Activated T-helper 17 cell treated with anti-CD3 and anti-CD28 coated beads, Interleukin-2, amount 50 U/mL, for 72 hours (primary cell): Measurements from ENCODE around the gene NECTIN1. TPM values are rescaled to one million over a fixed set of nuclear protein-coding genes. Genes with fewer than 3 reads are reported as not detected.

Source experiments
- ATAC-seq: fragments of 150-1000 bp; cut with Tn5 transposase; replicated peaks from 2 replicates; pipeline ENCODE4 v1.10.0; 2021; ENCODE audit warnings: mild to moderate bottlenecking, moderate library complexity
- H3K27ac Mint-ChIP-seq: one replicate; pipeline ENCODE4 v1.8.0; 2022; ENCODE audit warnings: mixed read lengths
- H3K27me3 Mint-ChIP-seq: one replicate; pipeline ENCODE4 v1.8.0; 2022; ENCODE audit warnings: mixed read lengths
- H3K36me3 Mint-ChIP-seq: one replicate; pipeline ENCODE4 v1.8.0; 2022; ENCODE audit warnings: low read depth, mild to moderate bottlenecking, mixed read lengths
- H3K4me1 Mint-ChIP-seq: one replicate; pipeline ENCODE4 v1.8.0; 2022; ENCODE audit warnings: mixed read lengths
- H3K4me3 Mint-ChIP-seq: one replicate; pipeline ENCODE4 v1.8.0; 2022; ENCODE audit warnings: mild to moderate bottlenecking, mixed read lengths
- H3K9me3 Mint-ChIP-seq: one replicate; pipeline ENCODE4 v1.8.0; 2022; ENCODE audit warnings: mixed read lengths
- total RNA-seq, 2 donors: library from RNA; stranded (reverse); gene quantifications; one replicate each; pipeline ENCODE4 v1.2.3, GENCODE V29; 2022

The NECTIN1 gene
- 1 to 10 TPM in 1 of 2 donors, under 1 TPM in 1; 0.78 to 2.3 TPM for total RNA-seq

DNA sequence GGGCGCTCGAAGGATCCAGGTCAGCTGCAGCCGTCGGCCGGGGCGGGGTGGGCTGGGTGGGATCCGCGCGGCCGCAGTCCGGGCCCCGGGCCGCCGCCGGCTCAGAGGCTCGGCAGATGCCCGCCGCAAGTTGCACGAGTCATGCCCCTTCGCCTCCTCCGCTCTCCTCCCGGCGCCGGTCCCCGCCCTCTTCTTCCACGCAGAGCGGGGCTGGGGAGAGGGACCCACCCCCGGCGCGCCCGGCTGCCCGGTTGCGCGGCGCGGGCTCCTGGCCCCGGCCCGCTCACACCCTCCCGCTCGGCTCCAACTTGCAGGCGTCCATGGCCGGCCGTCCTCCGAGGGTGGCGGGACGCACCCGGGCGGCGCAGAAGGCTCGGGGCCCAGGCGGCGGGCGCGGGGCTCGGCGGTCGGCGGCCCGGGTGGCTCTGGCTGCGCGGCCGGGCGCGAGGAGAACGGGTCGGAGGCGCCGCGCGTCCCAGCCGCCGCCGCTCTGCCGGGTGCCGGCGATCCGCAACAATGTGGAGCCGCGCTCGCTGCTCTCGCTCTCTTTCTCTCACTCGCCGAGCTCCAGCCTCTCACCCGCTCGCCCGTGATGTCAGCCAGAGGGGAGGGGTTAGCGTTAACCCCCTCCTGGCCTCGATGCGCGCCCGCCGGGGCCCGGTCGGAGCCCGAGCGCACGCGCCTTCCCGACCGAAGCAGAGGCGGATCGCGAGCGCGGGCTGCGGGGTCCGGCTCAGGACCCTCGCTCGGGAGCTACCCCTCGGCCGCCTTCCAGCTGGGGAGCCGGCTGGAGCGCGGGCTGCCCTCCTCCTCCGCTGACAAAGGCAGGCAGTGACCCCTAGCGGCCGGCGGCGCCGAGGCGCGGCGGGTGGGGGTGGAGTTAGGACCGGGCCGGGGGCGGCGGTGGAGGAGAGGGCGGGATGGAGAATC is at the start of gene NECTIN1:
NECTIN1 (minus strand) TSS at position 550 of the 930 bp plus-strand sequence. CDS start 647 bp downstream, outside the sequence.
- peak within 1 kb of the TSS; percentile 70 for H3K27ac Mint-ChIP-seq
- H3K4me3 Mint-ChIP-seq = peak within 1 kb of the TSS; percentile 81
- H3K9me3 Mint-ChIP-seq = no peaks in the 10 kb centered on the region
- H3K27me3 Mint-ChIP-seq = peaks cover 18% of the 10 kb centered on the region
- ATAC-seq = peak; percentile 92
- H3K36me3 Mint-ChIP-seq = no peaks in the 10 kb centered on the region
- H3K4me1 Mint-ChIP-seq = peaks cover 4% of the 10 kb centered on the region

- H3K4me1 Mint-ChIP-seq = no peaks in the 10 kb centered on the region
- ATAC-seq = no peak
- H3K27ac Mint-ChIP-seq = no peak overlapping the region
- H3K4me3 Mint-ChIP-seq = no peak overlapping the region
- H3K27me3 Mint-ChIP-seq = peaks cover 19% of the 10 kb centered on the region
- no peaks in the 10 kb centered on the region for H3K36me3 Mint-ChIP-seq
- H3K9me3 Mint-ChIP-seq = no peaks in the 10 kb centered on the region
Measured at GRCh38 chr11:119778391-119779194, 49.6 kb upstream of the NECTIN1 start.

DNA sequence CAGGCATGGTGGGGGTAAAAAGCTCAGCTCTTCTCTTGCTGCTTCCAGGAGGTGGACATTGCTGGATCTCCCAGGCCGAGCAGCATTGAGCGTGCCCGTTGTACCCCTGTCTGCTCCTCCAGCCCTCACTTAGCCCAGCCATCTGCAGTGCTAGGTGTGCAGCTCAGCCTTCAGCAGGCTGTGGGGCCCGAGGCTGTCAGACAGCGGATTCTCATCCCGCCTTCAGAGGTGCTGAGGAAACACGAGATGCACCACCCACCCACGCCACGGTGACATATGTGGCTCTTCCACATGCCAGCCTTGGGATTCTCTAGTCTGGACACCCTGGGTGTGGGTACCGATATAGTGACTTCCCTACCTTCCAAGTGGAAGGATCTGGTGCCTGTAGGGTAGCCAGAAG is 48.9 kb upstream of the NECTIN1 start:
- Mint-ChIP-seq H3K4me1 (no peaks in the 10 kb centered on the region), H3K9me3 (no peaks in the 10 kb centered on the region), H3K4me3 (no peak overlapping the region), H3K27ac (no peak overlapping the region), H3K36me3 (no peaks in the 10 kb centered on the region), H3K27me3 (peaks cover 19% of the 10 kb centered on the region)
- ATAC-seq = no peak

DNA sequence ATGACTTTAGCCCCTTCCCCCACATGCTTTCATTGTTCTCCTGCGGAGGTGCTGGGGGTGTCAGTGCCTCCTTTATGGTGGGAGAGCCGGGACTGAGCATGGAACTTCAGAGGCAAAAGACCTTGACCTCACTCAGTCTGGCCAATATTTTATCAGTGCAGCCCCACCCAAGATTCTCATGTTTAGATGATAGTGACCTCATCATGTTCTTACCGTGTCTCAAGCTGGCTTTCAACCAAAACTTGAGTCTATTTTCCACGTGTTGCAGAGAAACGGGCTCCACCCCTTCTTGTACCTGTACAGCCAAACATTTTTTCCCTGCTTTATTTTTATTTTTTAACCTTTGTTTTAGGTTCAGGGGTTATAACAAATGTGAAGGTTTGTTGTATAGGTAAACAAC is 47.7 kb upstream of the NECTIN1 start:
- Mint-ChIP-seq H3K36me3 (no peaks in the 10 kb centered on the region), H3K4me1 (no peaks in the 10 kb centered on the region), H3K27me3 (peaks cover 12% of the 10 kb centered on the region), H3K4me3 (no peak overlapping the region), H3K9me3 (no peaks in the 10 kb centered on the region), H3K27ac (no peak overlapping the region)
- no peak for ATAC-seq

DNA sequence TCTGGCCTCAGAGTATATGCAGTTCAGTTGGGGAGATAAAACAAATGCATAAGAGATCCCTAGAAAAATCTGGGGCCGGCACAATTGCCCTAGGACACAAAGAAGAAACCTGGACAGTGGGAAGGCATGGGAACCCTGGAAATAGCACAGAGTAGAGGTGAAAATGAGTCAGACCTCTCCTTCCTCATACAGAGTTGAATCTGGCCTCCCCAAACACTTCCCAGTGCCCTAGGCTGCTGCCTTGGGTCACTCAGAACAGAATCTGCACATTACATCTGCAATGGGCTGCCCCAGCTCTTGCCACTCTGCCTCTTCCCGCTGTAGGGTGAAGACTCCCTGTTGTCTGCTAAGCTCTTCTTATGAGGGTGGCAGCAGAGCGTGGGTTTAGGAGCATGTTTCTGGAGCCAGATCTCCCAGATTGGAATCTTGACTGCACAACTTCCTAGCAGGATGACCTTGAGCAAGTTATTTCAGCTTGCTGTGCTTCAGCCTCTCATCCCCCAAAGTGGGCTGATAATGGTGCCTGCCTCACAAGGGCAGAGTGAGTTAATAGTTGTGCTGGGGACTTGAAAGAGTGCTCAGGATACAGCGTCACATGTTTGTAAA is 47.1 kb upstream of the NECTIN1 start:
- Mint-ChIP-seq H3K9me3 (no peaks in the 10 kb centered on the region), H3K36me3 (no peaks in the 10 kb centered on the region), H3K4me1 (no peaks in the 10 kb centered on the region), H3K4me3 (no peak overlapping the region), H3K27ac (no peak overlapping the region), H3K27me3 (peaks cover 11% of the 10 kb centered on the region)
- no peak for ATAC-seq

- no peaks in the 10 kb centered on the region for H3K9me3 Mint-ChIP-seq
- H3K27ac Mint-ChIP-seq = no peak overlapping the region
- no peak overlapping the region for H3K4me3 Mint-ChIP-seq
- H3K27me3 Mint-ChIP-seq = peaks cover 11% of the 10 kb centered on the region
- H3K4me1 Mint-ChIP-seq = no peaks in the 10 kb centered on the region
- H3K36me3 Mint-ChIP-seq = no peaks in the 10 kb centered on the region
- ATAC-seq = no peak
Measured at GRCh38 chr11:119774172-119774763, 45.3 kb upstream of the NECTIN1 start.

GRCh38 chr11:119772641-119773415 is 43.8 kb upstream of the NECTIN1 start:
- Mint-ChIP-seq H3K36me3 (no peaks in the 10 kb centered on the region), H3K9me3 (no peaks in the 10 kb centered on the region), H3K27me3 (peaks cover 14% of the 10 kb centered on the region), H3K4me3 (no peak overlapping the region), H3K27ac (no peak overlapping the region), H3K4me1 (no peaks in the 10 kb centered on the region)
- ATAC-seq = no peak

DNA sequence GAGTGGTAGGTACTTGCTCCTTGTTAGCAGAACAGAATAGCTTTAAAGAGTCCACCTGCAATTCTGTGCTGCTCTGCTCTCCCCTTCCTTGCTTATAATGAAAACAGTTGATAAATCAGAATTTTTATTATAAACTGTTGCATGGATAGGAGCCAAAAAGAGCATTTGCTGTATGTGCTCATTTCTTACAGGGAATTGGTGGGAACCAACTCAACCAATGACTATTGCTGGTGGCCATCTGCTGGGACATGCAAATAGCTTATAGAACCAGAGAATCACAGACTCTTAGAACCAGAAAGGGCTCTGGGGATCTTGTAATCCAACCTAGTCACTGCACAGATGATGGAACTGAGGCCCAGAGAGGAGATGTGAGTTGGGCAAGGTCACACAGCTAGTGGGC is 43.1 kb upstream of the NECTIN1 start:
- H3K9me3 Mint-ChIP-seq = no peaks in the 10 kb centered on the region
- H3K4me1 Mint-ChIP-seq = no peaks in the 10 kb centered on the region
- H3K27ac Mint-ChIP-seq = no peak overlapping the region
- peaks cover 13% of the 10 kb centered on the region for H3K27me3 Mint-ChIP-seq
- no peak for ATAC-seq
- H3K36me3 Mint-ChIP-seq = no peaks in the 10 kb centered on the region
- H3K4me3 Mint-ChIP-seq = no peak overlapping the region

DNA sequence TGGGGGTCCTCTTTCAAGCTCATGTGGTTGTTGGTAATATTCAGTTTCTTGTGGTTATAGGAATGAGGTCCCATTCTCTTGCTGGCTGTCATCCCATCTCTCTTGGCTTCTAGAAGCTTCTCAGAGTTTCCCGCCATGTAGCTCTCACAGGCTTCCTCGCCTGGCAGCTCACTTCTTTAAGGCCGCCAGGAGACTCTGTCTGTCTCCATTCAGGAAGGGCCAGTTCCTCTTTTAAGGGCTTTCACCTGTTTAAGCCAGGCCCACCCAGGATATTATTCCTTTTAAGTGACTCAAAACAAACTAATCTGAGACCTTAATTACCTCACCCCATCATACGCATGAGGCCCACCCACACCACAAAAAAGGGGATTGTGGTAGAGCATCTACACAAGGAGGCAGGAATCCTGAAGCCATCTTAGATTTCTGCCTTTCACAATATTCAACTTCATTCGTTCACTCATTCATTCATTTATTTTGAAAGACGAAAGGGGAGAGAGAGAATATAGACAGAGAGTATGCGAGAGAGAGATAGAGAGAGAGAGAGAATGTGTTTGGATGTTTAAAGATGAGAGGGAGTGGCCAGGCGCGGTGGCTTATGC is 42.3 kb upstream of the NECTIN1 start:
- H3K4me1 Mint-ChIP-seq = no peaks in the 10 kb centered on the region
- H3K36me3 Mint-ChIP-seq = no peaks in the 10 kb centered on the region
- no peak overlapping the region for H3K27ac Mint-ChIP-seq
- ATAC-seq = no peak
- H3K9me3 Mint-ChIP-seq = peaks cover 5% of the 10 kb centered on the region
- peaks cover 17% of the 10 kb centered on the region for H3K27me3 Mint-ChIP-seq
- no peak overlapping the region for H3K4me3 Mint-ChIP-seq

DNA sequence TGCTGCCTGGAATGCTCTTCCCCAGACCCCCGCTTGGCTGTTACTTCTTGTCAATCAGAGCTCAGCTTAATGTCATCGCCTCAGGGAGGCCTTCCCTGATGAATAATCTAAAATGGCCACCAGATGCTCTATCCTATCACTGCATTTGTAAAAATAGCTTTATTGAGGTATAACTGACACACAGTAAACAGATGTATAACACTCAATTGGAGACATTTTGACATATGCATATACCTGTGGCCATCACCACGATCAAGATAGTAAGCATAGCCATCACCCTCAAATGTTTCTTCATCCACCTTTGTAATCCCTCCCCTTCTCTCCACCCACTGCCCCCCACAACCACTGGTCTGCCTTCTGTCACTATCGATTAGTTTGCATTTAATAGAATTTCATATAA is 36.6 kb upstream of the NECTIN1 start:
- H3K27me3 Mint-ChIP-seq = peaks cover 46% of the 10 kb centered on the region
- H3K27ac Mint-ChIP-seq = no peak overlapping the region
- H3K4me1 Mint-ChIP-seq = no peaks in the 10 kb centered on the region
- H3K4me3 Mint-ChIP-seq = no peak overlapping the region
- no peaks in the 10 kb centered on the region for H3K36me3 Mint-ChIP-seq
- peaks cover 8% of the 10 kb centered on the region for H3K9me3 Mint-ChIP-seq
- no peak for ATAC-seq

DNA sequence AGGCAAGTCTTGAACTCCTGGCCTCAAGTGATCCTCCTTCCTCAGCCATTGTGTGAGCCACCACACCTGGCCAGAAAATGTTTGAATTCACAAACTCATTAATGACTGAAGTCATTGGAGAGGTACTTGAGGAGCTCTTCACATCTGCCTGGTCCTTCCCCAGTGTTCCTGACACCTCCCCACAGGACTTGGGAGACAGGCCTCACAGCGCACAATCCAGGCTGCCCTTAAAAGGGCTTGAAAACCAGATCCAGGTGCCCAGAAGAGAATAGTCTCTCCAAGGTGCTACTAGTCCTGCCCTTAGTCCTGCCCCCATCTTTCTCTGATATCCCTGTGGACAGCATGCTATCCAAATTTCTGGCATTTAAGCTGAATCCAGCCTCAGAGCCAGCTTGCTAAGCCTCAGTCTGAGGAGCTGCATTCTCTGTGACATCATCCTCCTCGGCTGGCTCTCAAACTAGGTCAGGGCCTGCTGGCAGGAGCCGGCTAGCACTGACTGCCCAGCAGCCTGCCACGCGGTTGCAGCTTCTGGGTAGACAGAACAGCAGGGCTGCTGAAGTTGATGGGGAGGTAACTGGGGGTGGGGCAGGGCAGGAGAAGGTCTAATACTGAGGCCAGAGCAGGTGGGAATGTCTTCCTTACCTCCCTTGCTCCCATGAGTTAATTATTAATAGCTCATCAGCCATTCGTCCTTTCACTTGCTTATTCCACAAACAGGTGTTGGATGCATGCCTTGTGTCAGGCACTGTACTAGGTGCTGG is 35.3 kb upstream of the NECTIN1 start:
- no peak for ATAC-seq
- Mint-ChIP-seq H3K36me3 (no peaks in the 10 kb centered on the region), H3K9me3 (peaks cover 8% of the 10 kb centered on the region), H3K4me3 (no peak overlapping the region), H3K4me1 (no peaks in the 10 kb centered on the region), H3K27ac (no peak overlapping the region), H3K27me3 (peaks cover 51% of the 10 kb centered on the region)

DNA sequence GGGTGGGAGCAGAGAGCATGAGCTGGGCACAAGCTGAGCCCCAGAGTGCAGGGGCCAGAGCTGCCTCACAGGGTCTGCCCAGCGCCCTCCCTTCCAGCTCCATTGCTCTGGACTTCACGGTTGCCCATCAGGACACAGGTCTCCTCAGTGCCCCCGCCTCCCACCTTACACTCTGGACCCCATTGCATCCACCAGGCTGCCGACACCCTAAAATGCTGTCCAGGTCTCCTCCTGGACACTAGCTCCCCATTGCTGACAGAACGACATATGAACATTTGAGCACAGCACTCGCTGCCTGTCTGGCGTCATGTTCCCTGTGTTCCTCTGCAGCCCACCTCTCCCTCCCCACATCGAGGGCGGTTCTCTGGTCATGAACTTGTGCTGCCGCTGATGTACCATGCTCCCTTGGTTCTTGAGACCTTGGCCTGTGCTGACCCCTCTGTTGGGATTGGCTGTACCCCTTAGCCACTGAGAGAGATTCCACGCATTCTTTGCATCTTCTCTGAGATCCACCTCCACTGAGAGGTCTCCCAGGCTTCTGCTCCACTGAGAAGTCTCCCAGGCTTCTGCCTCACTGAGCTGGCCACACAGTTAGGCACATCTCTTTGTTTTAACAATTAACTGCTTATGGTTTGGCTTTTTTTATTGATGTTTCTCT is 34.2 kb upstream of the NECTIN1 start:
- ATAC-seq = no peak
- H3K9me3 Mint-ChIP-seq = peaks cover 8% of the 10 kb centered on the region
- no peak overlapping the region for H3K27ac Mint-ChIP-seq
- peaks cover 50% of the 10 kb centered on the region for H3K27me3 Mint-ChIP-seq
- H3K4me3 Mint-ChIP-seq = no peak overlapping the region
- no peaks in the 10 kb centered on the region for H3K36me3 Mint-ChIP-seq
- no peaks in the 10 kb centered on the region for H3K4me1 Mint-ChIP-seq
